HG03442 (cell line): Measurements from ENCODE around the gene TRIM39.
A peak's percentile ranks its signal among the peaks of the same experiment; 100 is the strongest.

ENCODE experiments used
- ATAC-seq: cut with Tn5 transposase; IDR thresholded peaks from one replicate; pipeline ENCODE4 v1.9.1; 2021; ENCODE audit warnings: mild to moderate bottlenecking, moderate library complexity; ENCODE audit not compliant: unreplicated experiment

Gene TRIM39

GRCh38 chr6:30327232-30327746 is 562 bp downstream of the TRIM39 start:
- ATAC-seq, result no peak

DNA sequence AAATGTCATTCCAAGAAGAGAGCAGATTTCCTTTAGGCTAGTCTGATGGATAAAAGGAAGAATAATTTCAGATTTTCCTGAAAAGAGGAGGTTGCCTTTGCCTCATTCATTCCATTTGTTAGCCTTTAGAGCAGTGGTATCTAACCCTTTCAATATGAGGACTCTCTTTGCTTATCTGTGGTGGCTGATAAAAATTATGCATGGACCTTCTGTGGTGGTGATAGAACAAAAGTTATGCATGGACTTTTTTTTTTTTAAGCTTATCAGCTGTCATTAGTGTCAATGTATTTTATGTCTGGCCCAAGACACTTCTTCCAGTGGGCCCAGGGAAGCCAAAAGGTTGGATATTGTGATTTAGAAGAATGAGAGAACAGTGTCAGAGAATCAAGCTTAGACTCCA is 1.7 kb downstream of the TRIM39 start:
- ATAC-seq, result no peak

DNA sequence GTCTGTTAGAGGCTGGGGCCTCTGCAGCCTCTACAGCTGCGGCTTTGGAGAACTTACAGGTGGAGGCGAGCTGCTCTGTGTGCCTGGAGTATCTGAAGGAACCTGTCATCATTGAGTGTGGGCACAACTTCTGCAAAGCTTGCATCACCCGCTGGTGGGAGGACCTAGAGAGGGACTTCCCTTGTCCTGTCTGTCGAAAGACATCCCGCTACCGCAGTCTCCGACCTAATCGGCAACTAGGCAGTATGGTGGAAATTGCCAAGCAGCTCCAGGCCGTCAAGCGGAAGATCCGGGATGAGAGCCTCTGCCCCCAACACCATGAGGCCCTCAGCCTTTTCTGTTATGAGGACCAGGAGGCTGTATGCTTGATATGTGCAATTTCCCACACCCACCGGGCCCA is 2.6 kb downstream of the TRIM39 start:
- ATAC-seq, result no peak

- no peak for ATAC-seq
Measured at GRCh38 chr6:30331981-30332380, 5.3 kb downstream of the TRIM39 start.

GRCh38 chr6:30334075-30334783 is 7.5 kb downstream of the TRIM39 start:
- no peak for ATAC-seq

DNA sequence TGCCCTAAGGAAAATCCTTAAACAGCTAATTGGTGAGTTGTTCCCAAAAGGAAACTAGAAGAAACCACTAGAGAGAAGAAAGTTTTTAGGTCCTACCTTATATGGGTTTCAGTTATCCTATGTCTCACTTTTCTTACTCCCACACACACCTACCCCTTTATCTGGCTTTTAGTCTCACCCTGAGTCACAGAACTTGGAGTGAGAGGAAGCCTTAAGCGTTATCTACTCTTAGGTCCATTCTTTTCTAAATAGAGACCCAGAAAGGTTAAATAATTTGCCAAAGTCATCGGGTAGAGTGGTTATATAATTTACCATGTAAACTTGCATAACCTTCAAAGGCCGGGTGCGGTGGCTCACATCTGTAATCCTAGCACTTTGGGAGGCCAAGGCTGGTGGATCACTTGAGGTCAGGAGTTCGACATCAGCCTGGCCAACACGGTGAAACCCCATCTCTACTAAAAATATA is 13.9 kb downstream of the TRIM39 start:
- ATAC-seq, result no peak

- no peak for ATAC-seq
Measured at GRCh38 chr6:30341218-30341617, 14.5 kb downstream of the TRIM39 start.

- no peak for ATAC-seq
Measured at GRCh38 chr6:30341728-30342127, 15.0 kb downstream of the TRIM39 start.

DNA sequence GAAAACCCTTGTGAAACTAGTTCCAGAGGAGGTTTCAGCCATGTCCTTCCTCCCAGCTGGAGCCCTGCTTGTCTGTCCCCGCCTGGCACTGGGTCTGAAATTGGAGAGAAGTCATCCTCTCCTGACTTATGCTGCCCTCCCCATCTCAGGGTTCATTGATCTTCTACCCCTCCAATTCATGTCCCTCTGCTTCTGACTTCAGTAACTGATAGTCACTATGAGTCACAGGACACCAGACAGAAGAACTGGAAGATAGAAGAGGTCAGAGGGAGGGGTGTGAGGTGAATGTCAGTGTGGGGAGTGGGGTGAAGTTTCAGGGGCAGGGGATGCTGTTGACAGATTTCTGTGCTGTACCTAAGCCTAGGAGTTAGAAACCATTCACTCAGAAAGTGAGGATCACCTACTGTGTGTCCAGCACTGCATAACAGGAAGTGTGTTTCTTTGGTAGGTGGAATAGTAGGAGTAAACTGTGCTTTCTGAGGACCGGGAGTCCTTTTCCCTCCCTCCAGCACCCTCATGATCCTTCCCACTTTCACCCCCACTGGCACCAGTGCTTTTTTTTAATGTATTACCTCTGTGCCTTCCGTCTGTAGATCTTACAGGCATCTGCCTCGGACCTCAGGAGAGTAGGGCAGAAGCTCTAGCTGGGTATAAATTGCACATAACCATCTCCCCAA is 17.6 kb downstream of the TRIM39 start:
- no peak for ATAC-seq

DNA sequence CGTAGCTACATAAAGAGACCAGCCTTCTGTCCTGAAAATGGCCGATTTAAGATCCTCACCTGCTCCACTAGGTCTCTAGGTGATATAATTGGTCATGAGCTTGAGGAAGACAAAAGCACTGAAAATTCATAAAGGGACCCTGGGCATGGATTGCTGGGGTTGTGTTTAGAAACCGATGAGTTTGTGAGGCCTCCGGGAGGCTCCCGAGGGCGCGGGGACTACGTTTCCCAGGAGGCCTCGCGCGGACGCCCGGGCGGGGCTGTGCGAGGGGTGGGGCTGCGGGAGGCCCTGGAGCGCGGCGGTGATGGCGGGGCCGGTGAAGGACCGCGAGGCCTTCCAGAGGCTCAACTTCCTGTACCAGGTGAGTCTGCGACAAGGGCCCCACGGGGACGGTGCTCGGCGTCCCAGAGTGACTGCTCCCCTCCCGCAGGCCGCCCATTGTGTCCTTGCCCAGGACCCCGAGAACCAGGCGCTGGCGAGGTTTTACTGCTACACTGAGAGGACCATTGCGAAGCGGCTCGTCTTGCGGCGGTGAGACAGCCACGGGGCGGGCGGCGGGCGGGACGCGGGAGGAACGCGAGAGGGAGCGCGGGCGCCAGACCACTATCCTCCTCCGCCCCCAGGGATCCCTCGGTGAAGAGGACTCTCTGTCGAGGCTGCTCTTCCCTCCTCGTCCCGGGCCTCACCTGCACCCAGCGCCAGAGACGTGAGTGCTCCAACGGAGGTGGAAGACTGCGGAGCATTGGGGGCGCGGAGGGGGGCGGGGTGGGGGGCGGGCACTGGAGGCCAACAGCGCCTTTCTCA is 18.3 kb downstream of the TRIM39 start, which contains the start of gene RPP21:
RPP21 (plus strand) TSS at position 289 of the 804 bp plus-strand sequence; CDS start at position 305, 16 bp downstream.
- peak; percentile 90 for ATAC-seq

DNA sequence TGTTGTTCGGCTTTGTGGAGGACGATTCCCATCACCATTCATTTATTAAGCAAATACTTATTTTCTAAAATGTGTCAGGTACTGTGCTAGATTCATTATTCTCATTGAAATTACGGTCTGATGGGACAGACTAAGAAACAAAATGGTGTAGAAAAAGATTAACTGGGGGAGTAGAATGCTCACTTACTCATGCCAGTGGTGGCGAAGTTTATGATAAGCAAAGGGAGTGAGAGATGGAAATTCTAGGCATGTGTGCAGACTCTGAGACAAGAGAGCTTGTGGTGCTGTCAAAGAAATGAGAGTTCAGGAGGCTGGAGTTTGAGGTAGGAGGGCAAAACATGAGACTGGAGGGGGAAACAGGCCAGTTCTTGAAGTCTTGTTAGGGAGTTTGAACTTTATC is 19.1 kb downstream of the TRIM39 start:
- ATAC-seq, result no peak

GRCh38 chr6:30348957-30349356 is 22.2 kb downstream of the TRIM39 start:
- ATAC-seq, result no peak

GRCh38 chr6:30349421-30350177 is 22.9 kb downstream of the TRIM39 start:
- ATAC-seq, result no peak

DNA sequence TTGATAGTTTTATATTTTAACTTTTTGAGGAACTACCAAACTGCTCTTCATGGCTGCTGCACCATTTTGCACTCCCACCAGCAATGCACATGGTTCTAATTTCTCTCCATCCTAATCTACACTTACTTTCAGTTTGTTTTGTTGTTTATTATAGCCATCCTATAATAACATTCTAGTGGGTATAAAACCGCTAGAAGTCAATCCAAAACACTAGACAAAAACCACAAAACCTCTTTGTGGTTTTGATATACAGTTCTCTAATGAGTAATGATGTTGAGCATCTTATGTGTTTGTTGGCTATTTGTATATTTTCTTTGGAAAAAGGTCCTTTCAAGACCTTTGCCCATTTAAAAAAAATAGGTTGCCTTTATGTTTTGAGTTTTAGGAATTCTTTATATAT is 23.8 kb downstream of the TRIM39 start:
- ATAC-seq, result no peak

- no peak for ATAC-seq
Measured at GRCh38 chr6:30352550-30352949, 25.8 kb downstream of the TRIM39 start.

DNA sequence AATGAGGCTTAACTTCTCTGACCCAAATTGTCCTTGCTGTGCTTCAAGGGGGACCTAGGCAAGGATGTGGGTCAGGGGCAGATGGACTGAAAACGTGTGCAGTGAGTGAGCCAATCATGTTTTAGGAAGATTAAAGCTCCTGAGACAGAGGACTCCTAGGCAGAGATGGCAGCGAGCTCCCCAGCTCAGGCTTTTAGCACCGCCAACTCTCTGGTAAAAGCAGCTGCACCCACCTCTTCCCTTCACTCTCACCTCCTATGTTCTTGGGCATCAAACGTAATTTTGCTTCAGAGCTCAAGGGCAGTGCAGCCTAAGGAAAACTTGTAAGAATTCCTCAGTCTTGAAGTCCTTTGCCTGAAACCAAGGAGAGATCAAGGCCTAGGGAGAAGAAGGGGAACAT is 28.6 kb downstream of the TRIM39 start:
- ATAC-seq, result no peak

- no peak for ATAC-seq
Measured at GRCh38 chr6:30356536-30356935, 29.8 kb downstream of the TRIM39 start.

GRCh38 chr6:30357678-30358540 is 31.2 kb downstream of the TRIM39 start:
- ATAC-seq, result no peak

- no peak for ATAC-seq
Measured at GRCh38 chr6:30359276-30359675, 32.5 kb downstream of the TRIM39 start.

DNA sequence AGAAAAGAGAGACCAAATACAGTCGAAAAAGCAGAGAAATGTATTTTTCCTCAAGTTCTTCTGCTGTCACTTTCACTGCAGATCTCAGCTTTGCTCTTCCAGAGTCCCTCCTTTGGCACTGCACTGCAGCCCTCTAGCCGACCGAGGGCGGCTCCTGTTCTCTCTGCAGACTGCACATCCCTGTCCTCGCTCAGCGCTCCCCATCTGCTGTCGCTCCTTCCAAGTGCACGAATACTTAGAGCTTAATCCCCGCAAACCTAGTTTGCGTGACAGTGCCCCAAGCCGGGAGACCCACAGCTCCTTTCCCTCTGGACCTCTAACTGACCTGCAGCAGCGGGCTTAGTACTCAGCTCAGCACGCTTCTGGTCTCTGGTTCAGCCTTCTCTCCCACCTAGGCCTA is 33.4 kb downstream of the TRIM39 start:
- ATAC-seq, result no peak
